OCI-LY3 (cell line): ENCODE measurements around the gene ZNF74.
"Not testable (repeated sequence)": the region's sequence is repeated elsewhere in the genome, so short reads cannot be mapped to it uniquely, and the experiment has no call there.

ENCODE experiments used
- CTCF ChIP-seq: fragments of 200-600, 300-600 bp; sonication (generic); IDR thresholded peaks from 2 replicates; pipeline ENCODE4 v1.5.1; 2014; ENCODE audit warnings: antibody characterized with exemption, low read length, low read depth
- EZH2phosphoT487 ChIP-seq: fragments of 200-600 bp; shearing (Covaris generic); IDR thresholded peaks from 2 replicates; pipeline ENCODE4 v1.6.1; 2018; ENCODE audit warnings: antibody characterized with exemption, mixed run types, low read depth

- not testable (repeated sequence) for TF ChIP-seq CTCF, EZH2phosphoT487
Observed at GRCh38 chr22:20415241-20415640, 21.3 kb downstream of the ZNF74 start.
